ENCODE results near the gene MAD1L1.

DNA sequence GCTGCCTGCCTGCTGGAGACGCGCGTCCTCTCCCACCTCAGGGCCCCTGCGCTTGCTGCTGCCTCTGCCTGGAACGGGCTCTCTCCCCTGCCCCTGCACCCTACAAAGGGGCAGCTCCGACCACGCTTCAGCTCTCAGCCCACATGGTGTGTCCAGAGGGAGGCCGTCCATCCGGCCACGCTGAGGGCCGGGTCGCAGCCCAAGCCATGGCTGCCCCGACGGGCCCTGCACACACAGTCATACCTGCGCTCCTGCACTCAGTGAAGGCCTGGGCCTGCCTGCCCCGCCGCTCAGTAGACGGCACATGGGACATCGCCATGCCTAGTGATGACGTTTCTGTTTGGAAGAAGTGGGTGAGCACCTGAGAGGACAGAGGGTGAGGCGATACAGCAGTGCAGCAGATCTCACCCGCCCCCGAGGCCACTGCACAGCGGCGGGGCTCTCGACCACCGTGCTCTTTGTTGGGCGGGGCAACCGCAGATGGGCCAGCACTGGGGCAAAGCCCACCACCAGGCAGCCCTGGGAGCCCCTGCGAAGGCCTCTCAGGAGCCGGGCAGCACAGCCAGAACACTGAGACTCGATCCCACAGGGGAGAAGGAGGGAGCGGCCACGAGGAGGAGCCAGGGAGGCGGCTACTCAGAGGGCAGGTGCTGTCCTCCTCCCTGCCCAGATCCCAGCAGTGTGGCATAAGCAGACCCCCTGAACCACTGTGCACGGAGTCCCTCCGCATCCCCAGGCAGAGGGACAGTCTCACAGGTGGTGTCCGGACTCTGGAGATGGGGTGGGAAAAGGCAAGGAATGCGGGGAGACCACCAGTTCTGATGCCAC, 129.5 kb downstream of the MAD1L1 start:
- TF ChIP-seq, protein P1, sequence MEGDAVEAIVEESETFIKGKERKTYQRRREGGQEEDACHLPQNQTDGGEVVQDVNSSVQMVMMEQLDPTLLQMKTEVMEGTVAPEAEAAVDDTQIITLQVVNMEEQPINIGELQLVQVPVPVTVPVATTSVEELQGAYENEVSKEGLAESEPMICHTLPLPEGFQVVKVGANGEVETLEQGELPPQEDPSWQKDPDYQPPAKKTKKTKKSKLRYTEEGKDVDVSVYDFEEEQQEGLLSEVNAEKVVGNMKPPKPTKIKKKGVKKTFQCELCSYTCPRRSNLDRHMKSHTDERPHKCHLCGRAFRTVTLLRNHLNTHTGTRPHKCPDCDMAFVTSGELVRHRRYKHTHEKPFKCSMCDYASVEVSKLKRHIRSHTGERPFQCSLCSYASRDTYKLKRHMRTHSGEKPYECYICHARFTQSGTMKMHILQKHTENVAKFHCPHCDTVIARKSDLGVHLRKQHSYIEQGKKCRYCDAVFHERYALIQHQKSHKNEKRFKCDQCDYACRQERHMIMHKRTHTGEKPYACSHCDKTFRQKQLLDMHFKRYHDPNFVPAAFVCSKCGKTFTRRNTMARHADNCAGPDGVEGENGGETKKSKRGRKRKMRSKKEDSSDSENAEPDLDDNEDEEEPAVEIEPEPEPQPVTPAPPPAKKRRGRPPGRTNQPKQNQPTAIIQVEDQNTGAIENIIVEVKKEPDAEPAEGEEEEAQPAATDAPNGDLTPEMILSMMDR (IDR thresholded peaks at IDR 0.05; ENCODE audit: extremely low read depth in 1 of 2, insufficient read depth in 1 of 2, low read depth in 1 of 2, low read length in 2 of 2), result no peak
- no peak for TF ChIP-seq POLR2AphosphoS5 (IDR thresholded peaks at IDR 0.05; ENCODE audit: insufficient read depth, low read depth, low read length)
- no peak for TF ChIP-seq FOS (IDR thresholded peaks at IDR 0.05; ENCODE audit: borderline replicate concordance, insufficient read depth, low read length)
- no peak for TF ChIP-seq MYC (IDR thresholded peaks at IDR 0.05; ENCODE audit: low read depth, low read length)
- no peak for TF ChIP-seq POLR2A (IDR thresholded peaks at IDR 0.05; ENCODE audit: low read depth, low read length)
